Stimulated activated CD8-positive, alpha-beta memory T cell treated with anti-CD3 and anti-CD28 coated beads, Interleukin-2, amount 100 ng/mL, for 48 hours (primary cell): Measurements from ENCODE around the gene ZNF804A.
"Not testable (repeated sequence)": the region's sequence is repeated elsewhere in the genome, so short reads cannot be mapped to it uniquely, and the experiment has no call there.

Experiments
- DNase-seq, 2 donors: peaks; one replicate each; pipeline ENCODE4 v3.0.0-alpha.2; 2020; ENCODE audit warnings: low read depth in 2 of 2

The ZNF804A gene

DNA sequence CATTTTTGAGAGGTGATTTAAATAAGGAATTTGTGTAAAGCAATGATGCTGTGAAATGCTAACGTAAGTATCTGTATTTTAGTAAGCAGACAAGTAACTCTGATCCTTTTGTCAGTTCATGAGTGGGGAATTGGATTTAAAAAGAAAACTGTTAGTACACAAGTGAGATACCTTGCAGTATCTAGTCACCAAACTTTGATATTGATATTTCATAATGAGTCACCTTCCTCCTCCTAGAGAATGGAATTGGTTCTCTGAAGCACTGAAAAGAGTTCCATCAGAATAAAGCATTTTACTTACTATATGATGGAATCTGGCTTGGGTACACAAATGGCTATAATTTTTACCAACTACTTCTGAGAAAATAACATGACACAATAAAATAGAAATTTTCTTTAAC lies 232.2 kb downstream of the ZNF804A start:
- DNase-seq, result no peak

DNA sequence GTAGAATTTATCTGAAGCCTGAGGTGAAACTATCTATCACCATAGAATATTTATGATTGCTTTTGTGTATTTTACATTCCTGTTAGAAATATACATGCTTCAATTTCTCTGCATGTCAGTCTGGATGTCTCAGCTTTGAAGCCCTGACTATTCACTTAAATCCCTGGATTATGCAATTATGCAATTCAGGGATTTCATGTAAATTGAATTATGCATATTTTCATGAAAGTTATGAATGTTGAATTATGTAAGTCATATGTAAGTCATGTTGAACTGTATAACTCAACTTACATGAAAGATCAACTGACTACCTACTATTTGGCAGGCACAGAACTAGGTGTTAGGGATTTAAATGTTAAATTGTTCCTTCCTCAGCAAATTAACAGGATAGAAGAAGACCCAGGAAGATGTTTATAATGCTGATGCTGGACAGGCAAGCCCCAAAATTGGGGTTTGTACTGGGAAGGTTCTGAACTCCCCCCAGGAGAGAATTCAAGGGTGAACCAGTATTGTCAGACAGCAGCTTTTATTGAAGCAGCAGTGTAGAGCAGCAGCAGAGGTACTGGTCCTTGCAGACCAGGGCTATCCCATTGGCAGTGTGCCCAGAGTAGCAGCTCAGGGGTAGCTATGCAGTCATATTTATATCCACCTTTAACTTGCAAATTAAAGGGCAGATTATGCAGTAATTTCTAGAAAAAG lies 236.5 kb downstream of the ZNF804A start:
- no peak for DNase-seq

DNA sequence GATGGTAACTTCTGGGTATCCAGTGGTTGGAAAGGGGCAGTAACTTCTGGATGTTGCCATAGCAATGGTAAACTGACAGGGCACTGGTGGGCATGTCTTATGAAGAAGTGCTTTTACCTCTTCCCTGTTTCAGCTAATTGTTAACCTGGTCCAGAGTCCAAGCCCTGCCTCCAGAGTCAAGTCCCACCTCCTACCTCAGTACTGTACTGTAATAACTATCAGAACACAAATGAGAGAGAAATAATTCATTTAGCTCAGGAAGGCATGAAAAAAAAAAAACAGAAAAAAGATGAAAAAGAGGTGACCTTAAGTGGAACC lies 237.0 kb downstream of the ZNF804A start:
- no peak for DNase-seq

- DNase-seq, result no peak
These were observed 249.0 kb downstream of the ZNF804A start for GRCh38 chr2:184847331-184847730.

DNA sequence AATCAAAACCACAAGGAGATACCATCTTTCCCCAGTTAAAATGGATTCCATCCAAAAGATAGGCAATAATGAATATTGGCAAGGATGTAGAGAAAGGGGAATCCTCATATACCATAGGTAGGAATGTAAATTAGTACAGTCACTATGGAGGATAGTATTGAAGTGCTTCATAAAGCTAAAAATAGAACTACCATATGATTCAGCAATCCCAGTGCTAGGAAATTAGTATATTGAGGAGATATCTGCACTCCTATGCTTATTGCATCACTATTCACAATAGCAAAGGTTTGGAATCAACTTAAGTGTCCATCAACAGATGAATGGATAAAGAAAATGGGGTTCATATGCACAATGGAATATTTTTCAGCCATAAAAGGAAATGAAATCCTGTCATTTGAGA lies 251.2 kb downstream of the ZNF804A start:
- DNase-seq, result no peak

- no peak for DNase-seq
These were observed 253.2 kb downstream of the ZNF804A start for GRCh38 chr2:184851576-184851975.

- no peak for DNase-seq
These were observed 260.9 kb downstream of the ZNF804A start for GRCh38 chr2:184859187-184859586.

DNA sequence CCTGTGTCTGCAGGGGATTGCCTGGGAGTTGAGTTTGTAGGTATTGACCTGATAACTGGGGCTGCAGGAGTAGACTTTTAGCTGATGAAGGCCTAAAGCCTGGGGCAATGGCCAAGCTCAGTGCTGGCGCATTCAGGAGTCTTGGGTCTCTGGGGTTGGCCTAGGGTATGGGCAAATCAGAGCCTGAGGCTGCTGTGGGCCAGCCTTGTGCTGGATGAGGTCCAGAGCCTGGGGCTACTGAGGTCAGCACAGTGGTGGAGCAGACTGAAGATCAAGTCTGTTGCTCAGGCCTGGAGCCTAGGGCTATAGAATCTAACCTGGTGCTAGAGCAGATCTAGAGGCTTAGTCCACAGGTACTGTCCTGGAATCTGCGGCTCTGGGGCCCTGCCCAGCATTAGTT lies 262.4 kb downstream of the ZNF804A start:
- DNase-seq, result no peak

- DNase-seq, result no peak
These were observed 276.9 kb downstream of the ZNF804A start for GRCh38 chr2:184875212-184875611.

DNA sequence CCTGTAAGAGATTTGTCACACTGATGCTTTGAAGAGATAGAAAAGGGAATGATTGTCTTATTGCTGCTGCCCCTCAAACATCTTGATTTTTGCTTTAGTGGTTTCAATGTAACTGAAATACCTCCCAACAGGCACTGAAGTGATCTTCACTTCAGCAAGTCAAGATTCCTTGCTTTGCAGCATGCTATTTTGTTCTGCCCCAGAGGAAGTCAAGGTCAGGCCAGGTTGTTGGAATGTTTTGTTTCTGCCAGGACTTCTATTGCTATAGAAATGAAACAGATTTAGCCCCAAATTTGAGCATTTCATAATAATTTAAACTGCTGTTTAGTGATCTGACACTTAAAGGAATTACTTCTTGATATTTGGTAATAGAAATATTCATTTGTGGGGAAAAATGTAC lies 277.6 kb downstream of the ZNF804A start:
- no peak for DNase-seq

DNA sequence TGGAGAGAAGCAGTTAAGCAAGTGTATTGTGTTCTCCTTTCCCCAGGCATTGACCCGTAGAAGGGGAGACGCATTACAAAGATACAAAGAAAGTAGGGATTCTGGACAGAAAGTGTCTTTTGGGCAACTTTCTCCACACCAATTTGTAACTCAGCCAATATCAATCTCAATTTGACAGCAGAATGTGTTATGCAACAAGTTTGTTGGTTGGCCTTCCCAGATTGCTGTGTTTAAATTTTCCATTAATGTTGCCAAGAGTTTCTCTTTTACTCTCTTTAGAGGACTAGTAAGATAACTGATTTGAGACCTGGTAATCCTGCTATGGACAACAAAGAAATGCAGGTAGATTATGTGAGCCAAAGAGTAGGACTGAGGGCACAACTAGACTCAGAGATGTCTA lies 279.6 kb downstream of the ZNF804A start:
- no peak for DNase-seq

DNA sequence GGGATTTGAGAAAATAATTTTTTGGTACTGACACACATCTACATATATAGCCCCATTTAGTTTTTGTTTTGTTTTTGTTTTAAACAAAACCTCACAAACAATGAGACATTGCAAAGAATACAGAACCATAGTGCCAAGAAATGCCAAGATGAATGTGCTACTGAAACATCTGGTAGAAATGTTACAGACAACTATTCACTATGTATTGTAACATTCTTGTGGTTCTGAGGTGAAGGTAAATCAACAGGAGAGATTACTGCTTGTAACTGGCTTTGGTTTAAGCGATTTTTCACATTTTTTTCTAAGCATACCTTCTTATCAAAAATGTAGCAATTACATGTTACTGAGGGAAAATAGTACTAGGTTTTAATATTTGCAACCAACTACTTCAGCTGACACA lies 281.3 kb downstream of the ZNF804A start:
- DNase-seq, result no peak

DNA sequence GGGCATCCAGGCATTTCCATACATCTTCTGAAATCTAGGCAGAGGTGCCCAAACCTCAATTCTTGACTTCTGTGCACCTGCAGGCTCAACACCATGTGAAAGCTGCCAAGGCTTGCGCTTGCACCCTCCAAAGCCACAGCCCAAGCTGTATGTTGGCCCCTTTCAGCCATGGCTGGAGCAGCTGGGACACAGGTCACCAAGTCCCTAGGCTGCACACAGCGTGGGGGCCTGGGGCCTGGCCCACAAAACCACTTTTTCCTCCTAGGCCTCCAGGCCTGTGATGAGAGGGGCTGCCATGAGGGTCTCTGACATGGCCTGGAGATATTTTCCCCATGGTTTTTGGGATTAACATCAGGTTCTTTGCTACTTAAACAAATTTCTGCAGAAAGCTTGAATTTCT lies 288.3 kb downstream of the ZNF804A start:
- not testable (repeated sequence) for DNase-seq

GRCh38 chr2:184890311-184890710 lies 292.0 kb downstream of the ZNF804A start:
- DNase-seq, result no peak

- no peak for DNase-seq
These were observed 306.7 kb downstream of the ZNF804A start for GRCh38 chr2:184904991-184905390.

GRCh38 chr2:184906160-184906559 lies 307.8 kb downstream of the ZNF804A start:
- no peak for DNase-seq

DNA sequence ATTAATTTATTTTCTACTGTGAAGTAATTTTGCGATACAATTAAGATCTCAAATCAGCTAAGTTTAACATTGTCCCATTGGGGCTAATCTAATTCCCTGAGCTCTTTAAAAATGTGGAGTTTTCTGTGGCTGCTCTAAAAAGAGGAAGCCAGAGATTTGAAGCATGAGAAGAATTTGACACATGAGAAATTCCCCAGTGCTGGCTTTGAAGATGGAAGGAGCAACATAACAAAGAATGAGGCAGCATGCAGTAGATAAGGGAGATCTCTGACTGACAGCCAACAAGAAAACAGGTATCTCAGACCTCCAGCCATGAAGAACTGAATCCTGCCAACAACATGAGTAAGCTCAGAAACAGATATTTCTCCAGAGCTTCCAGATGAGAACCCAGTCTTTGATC lies 308.4 kb downstream of the ZNF804A start:
- DNase-seq, result no peak

DNA sequence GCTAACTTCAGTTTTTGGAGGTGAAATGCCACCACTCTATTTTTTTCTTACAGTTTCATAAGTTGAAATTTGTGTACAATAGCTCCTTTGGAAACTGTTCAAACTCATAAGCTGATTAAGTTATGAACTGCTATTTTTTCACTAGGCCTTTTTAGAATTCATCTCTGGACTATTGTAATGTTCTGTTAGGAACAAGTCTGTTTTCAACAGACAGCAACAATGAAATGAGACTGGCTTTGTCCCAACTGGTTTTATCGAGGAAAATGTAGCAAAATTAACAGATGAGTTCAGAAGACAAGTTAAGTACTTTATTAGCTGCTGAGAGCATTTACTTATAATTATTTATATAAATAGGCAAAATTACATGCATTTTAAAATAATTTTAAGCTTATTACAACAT lies 310.6 kb downstream of the ZNF804A start:
- no peak for DNase-seq

DNA sequence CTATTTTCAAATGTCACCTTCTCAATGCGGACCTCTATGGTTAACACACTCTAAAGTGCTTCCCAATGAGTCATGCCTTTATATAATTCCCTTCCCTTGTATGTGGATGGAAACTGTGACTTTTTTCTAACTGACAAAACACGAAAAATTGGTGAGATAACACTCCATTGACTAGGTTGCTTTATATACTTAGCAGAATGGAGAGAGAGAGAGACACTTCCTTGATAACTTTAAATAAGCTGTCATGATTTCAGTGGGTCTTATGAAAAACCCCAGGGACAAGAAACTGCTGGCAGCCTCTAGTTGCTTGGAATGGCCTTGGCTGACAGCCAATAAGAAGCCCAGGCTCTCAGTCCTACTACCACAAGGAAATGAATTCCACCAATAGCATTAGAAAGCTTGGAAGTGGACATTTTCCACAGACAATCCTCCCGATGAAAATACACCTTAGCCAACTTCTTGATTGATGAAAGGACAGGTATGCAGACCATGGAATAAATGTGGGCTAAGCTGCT lies 322.2 kb downstream of the ZNF804A start:
- no peak for DNase-seq

DNA sequence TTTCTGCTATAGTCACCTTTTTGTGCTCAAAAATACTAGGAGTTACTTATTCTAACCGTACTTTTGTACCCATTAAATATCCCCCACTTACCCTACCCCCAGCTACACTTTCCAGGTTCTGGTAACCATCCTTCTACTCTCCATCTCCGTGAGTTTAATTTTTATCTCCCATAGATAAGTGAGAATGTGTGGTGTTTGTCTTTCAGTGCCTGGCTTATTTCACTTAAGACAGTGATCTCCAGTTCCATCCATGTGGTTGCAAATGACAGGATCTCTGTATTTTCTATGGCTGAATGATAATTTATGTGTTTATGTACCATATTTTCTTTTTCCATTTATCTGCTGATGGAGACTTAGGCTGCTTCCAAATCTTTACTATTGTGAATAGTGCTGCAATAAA lies 323.3 kb downstream of the ZNF804A start:
- DNase-seq, result no peak

DNA sequence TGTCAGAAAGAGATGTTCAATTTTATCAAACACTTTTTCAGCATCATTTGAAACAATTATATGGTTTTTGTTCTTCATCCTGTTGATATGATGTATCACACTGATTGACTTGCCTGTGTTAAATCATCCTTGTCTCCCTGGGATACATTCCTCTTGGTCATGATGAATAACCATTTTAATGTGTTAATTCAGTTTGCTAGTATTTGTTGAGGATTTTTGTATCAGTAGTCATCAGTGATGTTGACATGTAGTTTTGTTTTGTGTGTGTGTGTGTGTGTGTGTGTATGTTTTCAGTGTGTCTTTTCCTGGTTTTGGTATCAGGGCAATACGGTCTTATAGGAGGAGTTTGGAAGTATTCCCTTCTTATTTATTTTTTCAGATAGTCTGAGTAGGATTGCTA lies 325.4 kb downstream of the ZNF804A start:
- DNase-seq, result no peak

DNA sequence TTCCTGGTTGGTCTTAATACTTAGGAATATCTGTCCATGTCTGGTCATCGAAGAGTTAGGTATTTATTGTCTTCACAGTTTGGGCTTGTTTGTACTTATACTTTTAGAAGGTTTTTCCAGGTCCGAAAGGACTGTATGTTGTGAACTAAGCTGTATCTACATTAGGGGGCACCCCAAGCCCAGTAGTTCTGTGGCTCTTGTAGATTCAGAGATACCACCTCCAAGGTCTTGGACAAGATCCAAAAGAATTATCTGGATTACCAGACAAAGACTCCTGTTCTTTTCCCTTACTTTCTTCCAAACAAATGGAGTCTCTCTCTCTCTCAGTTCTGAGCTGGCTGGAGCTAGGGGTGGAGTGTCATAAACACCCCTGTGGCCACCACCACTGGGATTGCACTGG lies 328.7 kb downstream of the ZNF804A start:
- DNase-seq, result no peak

GRCh38 chr2:184936761-184937160 lies 338.4 kb downstream of the ZNF804A start:
- no peak for DNase-seq
